Fibroblast of villous mesenchyme (primary cell): ENCODE data around the gene PKD1. TPM values are rescaled to one million over a fixed set of nuclear protein-coding genes. Genes with fewer than 3 reads are reported as not detected.

Source experiments
- DNase-seq: peaks from one replicate; pipeline ENCODE4 v3.0.0-alpha.2; 2010; ENCODE audit warnings: low read depth
- H3K4me3 ChIP-seq: 2 replicates; pipeline ENCODE4 v1.5.1; 2011; ENCODE audit warnings: low read depth, mild to moderate bottlenecking, low read length
- total RNA-seq: library from RNA; depleted of rRNA; stranded (reverse); fragments of >200 nt; gene quantifications from 2 replicates; pipeline ENCODE4 v1.2.3, GENCODE V29; 2012
- TF ChIP-seq, protein P1 (sequence below): IDR thresholded peaks from 2 replicates; pipeline ENCODE4 v1.5.1; 2012; ENCODE audit warnings: low read depth, mild to moderate bottlenecking, low read length; ENCODE audit not compliant: insufficient read depth

PKD1 gene
- total RNA-seq, 1 donor, result 139 TPM

DNA sequence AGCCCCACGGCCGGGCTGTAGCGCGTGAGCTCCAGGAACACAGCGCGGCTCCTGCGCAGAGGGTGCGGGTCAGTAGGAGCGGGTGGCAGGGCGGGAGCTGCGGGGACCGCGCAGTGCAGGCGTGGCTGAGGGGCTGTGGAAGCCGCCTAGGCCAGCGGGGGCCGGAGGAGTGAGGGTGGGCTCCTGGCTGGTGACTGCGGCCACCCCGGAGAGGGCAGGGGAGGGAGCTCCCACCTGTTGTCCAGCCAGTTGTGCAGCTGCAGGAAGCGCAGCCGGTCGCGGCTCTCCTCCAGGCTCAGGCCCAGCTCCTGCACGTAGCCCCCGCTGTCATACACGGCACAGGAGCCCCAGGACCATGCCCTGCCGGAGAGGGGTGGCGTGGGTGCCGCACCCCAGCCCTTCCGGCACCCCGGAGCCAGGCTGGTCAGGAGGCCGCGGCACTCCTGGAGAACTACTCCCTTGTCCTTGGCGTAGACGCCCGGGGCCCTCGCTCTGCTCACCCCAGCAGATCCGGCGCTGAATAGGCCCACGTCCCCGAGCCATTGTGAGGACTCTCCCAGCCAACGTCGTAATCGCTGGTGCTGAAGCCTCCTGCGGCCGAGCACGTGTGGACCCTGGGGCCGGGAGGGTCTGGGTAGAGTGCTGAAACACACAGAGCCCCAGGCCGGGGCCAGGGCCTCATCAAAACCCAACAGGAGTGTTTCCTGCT lies 44.0 kb downstream of the PKD1 start:
- H3K4me3 ChIP-seq, result no peak overlapping the region
- DNase-seq, result no peak
- TF ChIP-seq, protein P1, sequence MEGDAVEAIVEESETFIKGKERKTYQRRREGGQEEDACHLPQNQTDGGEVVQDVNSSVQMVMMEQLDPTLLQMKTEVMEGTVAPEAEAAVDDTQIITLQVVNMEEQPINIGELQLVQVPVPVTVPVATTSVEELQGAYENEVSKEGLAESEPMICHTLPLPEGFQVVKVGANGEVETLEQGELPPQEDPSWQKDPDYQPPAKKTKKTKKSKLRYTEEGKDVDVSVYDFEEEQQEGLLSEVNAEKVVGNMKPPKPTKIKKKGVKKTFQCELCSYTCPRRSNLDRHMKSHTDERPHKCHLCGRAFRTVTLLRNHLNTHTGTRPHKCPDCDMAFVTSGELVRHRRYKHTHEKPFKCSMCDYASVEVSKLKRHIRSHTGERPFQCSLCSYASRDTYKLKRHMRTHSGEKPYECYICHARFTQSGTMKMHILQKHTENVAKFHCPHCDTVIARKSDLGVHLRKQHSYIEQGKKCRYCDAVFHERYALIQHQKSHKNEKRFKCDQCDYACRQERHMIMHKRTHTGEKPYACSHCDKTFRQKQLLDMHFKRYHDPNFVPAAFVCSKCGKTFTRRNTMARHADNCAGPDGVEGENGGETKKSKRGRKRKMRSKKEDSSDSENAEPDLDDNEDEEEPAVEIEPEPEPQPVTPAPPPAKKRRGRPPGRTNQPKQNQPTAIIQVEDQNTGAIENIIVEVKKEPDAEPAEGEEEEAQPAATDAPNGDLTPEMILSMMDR, result no peak

DNA sequence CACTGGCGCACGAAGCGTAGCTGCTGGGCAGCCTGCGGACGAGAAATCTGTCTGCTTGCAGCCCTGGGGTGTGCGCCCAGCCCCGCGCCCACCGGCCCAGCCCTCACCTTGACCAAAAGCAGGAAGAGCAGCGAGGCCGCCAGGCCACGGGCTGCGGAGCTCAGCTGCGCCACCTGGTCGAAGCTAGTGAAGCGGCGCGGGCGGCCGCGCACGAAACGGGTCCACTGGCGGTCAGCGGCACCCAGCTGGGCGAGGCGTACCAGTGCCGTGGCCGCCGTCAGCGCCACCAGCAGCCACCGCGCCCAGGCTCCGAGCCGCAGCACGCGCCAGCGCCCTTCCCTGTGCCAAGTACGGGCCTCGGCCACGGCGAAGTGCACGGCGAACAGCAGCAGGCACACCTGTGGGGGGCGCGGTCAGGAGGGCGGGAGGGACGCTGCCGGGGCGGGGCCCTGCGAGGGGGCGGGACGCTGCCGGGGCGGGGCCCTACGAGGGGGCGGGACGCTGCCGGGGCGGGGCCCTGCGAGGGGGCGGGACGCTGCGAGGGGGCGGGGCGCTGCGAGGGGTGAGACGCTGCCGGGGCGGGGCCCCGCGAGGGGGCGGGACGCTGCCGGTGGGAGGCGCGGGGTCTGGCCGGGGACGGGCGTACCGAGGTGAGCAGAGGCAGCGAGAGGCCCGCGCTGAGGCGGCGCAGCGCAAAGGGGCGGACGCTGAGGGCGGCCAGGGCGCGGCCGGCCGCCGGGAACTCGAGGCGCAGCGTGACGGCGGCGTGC lies 44.7 kb downstream of the PKD1 start:
- DNase-seq, result peak; percentile 22
- TF ChIP-seq, protein P1, result no peak
- H3K4me3 ChIP-seq, result no peak overlapping the region

DNA sequence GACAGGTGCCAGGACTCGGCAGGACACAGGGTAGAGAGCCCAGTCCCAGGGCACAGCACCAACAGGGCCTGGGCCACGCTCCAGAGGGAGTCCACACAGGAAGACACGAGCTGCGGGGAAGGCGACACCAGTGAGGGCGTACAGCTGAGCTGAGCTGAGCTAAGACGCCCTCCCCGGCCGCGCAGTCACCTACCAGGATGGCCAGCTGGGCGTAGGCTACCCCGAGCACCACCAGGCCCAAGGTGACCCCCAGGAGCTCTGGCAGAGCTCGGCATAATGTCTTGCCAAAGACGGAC lies 45.3 kb downstream of the PKD1 start:
- DNase-seq, result no peak
- H3K4me3 ChIP-seq, result no peak overlapping the region
- TF ChIP-seq, protein P1, result no peak

DNA sequence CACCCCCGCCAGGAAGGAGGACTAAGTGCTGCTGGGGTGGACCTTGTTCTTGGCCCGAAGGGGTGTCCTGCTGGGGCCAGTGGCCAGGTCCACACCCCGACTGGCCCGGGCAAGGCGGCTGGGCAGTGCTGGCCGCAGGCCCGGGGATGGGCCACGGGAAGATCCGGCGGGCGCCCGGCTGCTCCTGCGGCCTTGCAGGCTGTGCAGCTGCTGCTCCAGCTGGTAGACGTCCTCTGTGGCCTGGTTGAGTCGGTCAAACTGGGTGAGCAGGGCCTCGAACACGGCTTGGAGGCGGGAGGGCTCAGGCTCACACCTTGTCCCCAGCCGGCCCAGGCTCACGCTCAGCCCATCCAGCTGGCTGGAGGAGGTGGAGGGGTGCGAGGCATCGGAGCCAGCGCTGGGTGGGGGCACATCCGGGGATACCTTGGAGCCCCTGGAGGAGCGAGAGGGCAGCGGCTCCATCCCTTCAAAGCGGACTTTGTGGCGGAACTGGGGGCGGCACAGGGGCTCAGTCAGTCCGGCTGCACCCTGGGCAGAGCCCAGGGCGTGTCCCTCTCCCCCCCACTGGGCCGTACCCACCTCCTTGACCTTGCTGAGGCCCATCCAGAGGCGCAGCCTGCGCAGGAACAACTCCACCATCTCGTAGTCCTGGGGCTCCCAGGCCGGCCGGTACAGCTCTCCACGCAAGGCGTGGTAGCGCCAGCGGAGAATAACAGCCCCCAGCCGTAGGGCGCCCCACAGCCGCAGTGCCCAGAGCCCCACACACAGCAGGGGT lies 45.8 kb downstream of the PKD1 start:
- TF ChIP-seq, protein P1, result no peak
- H3K4me3 ChIP-seq, result no peak overlapping the region
- no peak for DNase-seq

DNA sequence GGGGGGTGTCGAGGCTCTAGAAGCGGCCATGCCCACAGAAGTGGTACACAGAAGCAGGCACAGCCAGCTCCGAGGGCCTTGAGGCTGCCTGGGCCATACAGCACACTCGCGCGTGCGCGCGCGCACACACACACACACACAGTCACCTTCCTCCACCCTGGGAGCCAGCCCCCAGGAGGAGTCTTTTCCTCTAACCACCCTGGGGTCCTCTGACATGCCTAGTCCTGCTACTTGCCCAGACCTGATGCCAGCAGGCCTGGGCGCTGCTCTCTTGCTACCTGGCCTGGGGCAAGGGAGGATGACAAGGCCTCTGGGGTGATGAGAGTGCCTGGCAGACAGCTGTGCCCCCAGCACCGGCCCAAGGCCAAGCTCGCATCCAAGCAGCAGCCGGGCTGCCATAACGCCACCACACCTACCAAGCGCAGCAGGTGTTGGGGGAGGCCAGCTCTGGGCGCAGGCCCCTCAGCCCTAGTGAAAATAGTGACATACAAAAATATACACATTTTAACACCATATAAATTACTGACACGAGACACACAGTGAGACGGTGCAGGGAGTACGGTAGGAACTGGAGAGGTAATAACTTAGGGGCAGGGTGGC lies 46.8 kb downstream of the PKD1 start:
- TF ChIP-seq, protein P1, result no peak
- no peak overlapping the region for H3K4me3 ChIP-seq
- DNase-seq, result no peak

DNA sequence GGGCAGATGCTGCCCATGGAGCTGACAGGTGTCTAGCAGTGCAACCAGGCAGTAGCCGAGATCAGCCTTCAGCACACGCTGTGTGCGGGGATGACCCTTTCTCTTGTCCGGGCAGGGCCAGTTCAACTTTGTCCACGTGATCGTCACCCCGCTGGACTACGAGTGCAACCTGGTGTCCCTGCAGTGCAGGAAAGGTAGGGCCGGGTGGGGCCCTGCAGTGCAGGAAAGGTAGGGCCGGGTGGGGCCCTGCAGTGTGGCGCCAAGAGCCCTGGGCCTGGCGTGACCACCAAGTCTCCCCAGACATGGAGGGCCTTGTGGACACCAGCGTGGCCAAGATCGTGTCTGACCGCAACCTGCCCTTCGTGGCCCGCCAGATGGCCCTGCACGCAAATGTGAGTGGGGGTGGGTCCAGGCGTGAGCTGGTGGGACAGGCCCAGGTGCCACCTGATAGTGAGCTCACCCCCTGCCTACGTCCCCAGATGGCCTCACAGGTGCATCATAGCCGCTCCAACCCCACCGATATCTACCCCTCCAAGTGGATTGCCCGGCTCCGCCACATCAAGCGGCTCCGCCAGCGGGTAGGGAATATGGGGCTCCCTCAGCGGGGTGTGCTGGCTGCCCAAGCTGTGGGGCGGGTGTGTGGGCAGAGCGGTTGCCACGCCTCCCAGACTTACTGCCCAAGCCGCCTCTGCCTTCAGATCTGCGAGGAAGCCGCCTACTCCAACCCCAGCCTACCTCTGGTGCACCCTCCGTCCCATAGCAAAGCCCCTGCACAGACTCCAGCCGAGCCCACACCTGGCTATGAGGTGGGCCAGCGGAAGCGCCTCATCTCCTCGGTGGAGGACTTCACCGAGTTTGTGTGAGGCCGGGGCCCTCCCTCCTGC lies 47.7 kb downstream of the PKD1 start:
- no peak for DNase-seq
- TF ChIP-seq, protein P1, result no peak
- no peak overlapping the region for H3K4me3 ChIP-seq
